ENCODE results near the gene DOCK3. TPM values are rescaled to one million over a fixed set of nuclear protein-coding genes. Genes with fewer than 3 reads are reported as not detected.

The DOCK3 gene
- total RNA-seq, 4 donors from 2014 or later: 2.1 to 8.6 (median 2.9) TPM

DNA sequence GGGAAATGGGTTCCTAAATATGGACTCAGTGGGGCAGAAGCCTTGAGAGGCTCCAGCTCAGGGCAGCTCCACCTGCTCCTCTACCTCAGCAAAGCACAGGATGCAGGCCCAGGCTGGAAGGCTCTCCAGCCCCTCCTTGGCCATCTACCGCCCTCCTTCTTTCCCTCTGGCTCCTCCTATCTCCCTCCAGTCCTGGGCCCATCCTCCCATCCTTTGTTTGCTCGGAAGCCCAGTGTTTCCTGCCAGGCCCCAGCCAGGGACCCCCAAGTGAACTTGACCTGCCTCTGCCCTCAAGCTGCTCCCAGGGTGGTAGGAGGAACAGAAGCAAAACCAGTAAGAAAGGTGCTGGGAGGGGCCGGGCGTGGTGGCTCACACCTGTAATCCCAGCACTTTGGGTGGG lies 37.7 kb upstream of the DOCK3 start:
- Histone ChIP-seq H3K4me1 (peaks cover 29% of the 10 kb centered on the region), H3K27me3 (no peaks in the 10 kb centered on the region), H3K4me3 (no peak overlapping the region), H3K9me3 (no peaks in the 10 kb centered on the region), H3K27ac (no peak overlapping the region), H3K36me3 (peaks cover 23% of the 10 kb centered on the region)
- 85% methylated on average over 4 of the region's 4 CpGs for WGBS
- no peak for DNase-seq (ENCODE audit: low spot score in 2 of 2)
- TF ChIP-seq POLR2A (IDR thresholded peaks at IDR 0.05) (no peak), POLR2AphosphoS5 (IDR thresholded peaks at IDR 0.05) (no peak), EP300 (IDR thresholded peaks at IDR 0.05) (no peak)
- TF ChIP-seq, protein P1, sequence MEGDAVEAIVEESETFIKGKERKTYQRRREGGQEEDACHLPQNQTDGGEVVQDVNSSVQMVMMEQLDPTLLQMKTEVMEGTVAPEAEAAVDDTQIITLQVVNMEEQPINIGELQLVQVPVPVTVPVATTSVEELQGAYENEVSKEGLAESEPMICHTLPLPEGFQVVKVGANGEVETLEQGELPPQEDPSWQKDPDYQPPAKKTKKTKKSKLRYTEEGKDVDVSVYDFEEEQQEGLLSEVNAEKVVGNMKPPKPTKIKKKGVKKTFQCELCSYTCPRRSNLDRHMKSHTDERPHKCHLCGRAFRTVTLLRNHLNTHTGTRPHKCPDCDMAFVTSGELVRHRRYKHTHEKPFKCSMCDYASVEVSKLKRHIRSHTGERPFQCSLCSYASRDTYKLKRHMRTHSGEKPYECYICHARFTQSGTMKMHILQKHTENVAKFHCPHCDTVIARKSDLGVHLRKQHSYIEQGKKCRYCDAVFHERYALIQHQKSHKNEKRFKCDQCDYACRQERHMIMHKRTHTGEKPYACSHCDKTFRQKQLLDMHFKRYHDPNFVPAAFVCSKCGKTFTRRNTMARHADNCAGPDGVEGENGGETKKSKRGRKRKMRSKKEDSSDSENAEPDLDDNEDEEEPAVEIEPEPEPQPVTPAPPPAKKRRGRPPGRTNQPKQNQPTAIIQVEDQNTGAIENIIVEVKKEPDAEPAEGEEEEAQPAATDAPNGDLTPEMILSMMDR (IDR thresholded peaks at IDR 0.05): no peak

DNA sequence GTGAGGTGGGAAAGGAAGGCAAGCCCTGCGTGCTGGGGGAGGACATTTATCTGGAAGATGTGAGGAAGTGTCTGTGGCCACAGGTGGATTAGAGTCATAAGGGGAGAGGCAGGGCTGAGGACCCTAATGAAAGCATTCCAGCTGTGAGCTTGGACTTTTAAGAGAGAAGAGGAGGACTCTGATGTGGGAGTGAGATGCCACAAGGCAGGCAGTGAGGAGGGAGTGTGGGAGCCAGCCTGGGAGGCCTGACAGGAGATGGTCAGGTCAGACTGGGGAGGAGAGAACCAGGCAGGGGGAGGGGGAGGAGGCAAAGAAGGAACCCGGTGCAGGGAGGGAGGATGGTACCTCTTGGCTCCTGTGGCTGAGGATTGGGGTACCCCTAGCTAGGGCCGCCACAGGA lies 36.8 kb upstream of the DOCK3 start:
- Histone ChIP-seq H3K27me3 (no peaks in the 10 kb centered on the region), H3K36me3 (peaks cover 32% of the 10 kb centered on the region), H3K4me1 (peaks cover 20% of the 10 kb centered on the region), H3K9me3 (no peaks in the 10 kb centered on the region), H3K27ac (no peak overlapping the region), H3K4me3 (no peak overlapping the region)
- TF ChIP-seq, protein P1 (IDR thresholded peaks at IDR 0.05): no peak
- TF ChIP-seq POLR2AphosphoS5 (IDR thresholded peaks at IDR 0.05) (no peak), POLR2A (IDR thresholded peaks at IDR 0.05) (no peak), EP300 (IDR thresholded peaks at IDR 0.05) (no peak)
- WGBS: 70% methylated on average over 3 of the region's 3 CpGs
- no peak for DNase-seq (ENCODE audit: low spot score in 2 of 2)

DNA sequence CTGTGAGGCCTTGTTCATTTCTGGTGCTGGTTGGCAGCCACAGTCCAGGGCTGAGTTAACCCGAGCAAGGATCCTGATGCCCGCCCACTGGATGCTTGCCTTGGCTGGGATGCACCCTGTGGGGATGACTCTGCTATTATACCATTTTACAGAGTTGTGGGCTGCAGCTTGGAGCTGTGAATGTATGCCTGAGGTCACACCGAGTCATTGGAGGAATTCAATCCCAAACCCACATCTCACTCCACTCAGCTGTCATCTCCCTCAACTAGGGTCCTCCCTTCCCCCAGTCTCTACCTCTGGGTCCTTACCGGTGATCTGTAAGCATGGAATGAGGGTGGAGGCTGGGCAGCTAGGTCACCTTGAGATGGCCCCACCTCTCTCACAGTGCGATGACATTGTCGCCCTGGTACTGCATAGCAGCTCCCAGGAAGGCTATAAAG lies 35.7 kb upstream of the DOCK3 start:
- WGBS: 80% methylated on average over 5 of the region's 6 CpGs
- Histone ChIP-seq H3K27me3 (no peaks in the 10 kb centered on the region), H3K9me3 (no peaks in the 10 kb centered on the region), H3K4me3 (no peak overlapping the region), H3K27ac (no peak overlapping the region), H3K4me1 (peaks cover 15% of the 10 kb centered on the region), H3K36me3 (peaks cover 44% of the 10 kb centered on the region)
- TF ChIP-seq POLR2AphosphoS5 (IDR thresholded peaks at IDR 0.05): no peak
- TF ChIP-seq, protein P1 (IDR thresholded peaks at IDR 0.05): no peak
- TF ChIP-seq EP300 (IDR thresholded peaks at IDR 0.05): no peak
- TF ChIP-seq POLR2A (IDR thresholded peaks at IDR 0.05): no peak
- no peak for DNase-seq (ENCODE audit: low spot score in 2 of 2)

DNA sequence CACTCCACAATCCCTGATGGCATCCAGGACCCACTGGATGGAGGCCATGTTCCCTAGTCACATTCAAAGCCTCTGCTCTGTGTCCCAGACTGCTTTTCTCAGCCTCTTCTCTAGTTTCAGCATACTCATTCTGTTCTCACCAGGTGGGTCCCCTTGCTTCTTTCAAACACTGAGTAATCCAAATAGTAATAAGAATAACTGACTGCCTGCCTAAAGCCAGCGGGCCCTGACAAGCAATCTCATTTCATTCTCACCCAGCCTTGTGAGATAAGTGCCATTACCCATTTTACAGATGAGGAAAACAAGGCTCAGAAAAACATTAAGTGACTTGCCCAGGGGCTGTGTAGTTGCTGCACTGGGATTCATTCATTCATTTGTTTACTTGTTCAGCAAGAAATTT lies 32.3 kb upstream of the DOCK3 start:
- Histone ChIP-seq H3K27me3 (no peaks in the 10 kb centered on the region), H3K27ac (no peak overlapping the region), H3K9me3 (no peaks in the 10 kb centered on the region), H3K4me1 (peaks cover 8% of the 10 kb centered on the region), H3K4me3 (no peak overlapping the region), H3K36me3 (peaks cover 77% of the 10 kb centered on the region)
- DNase-seq (ENCODE audit: low spot score in 2 of 2): no peak
- 96% methylated on average over 1 of the region's 1 CpG for WGBS
- TF ChIP-seq POLR2A (IDR thresholded peaks at IDR 0.05): no peak
- TF ChIP-seq EP300 (IDR thresholded peaks at IDR 0.05): no peak
- TF ChIP-seq POLR2AphosphoS5 (IDR thresholded peaks at IDR 0.05): no peak
- TF ChIP-seq, protein P1 (IDR thresholded peaks at IDR 0.05): no peak

DNA sequence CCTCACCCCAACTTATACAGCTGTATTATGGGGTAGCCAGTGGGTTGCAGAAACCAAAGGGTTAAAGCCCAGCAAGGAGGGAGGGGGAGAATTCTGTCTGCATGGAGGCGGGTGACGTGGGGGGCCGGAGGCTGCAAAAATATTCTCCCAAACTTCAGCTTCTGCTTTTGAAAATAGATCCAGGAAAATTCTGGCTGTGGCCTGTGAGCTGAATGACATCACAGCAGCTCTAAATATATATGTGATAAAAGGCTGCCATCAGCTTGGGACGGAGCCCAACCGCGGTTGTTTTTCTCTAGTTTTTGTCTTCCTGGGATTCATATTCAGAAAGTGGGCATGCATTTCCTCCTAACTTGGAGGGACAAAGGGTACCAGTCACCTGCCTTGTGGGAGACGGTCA lies 30.2 kb upstream of the DOCK3 start:
- DNase-seq (ENCODE audit: low spot score in 2 of 2): no peak

More for the DNA sequence above, 30.2 kb upstream of the DOCK3 start:
- Histone ChIP-seq H3K9me3 (no peaks in the 10 kb centered on the region), H3K4me3 (no peak overlapping the region), H3K27me3 (no peaks in the 10 kb centered on the region), H3K36me3 (peaks cover 91% of the 10 kb centered on the region), H3K27ac (no peak overlapping the region), H3K4me1 (no peaks in the 10 kb centered on the region)
- TF ChIP-seq POLR2A (IDR thresholded peaks at IDR 0.05): no peak
- TF ChIP-seq, protein P1 (IDR thresholded peaks at IDR 0.05): no peak
- no peak for TF ChIP-seq EP300 (IDR thresholded peaks at IDR 0.05)
- no peak for TF ChIP-seq POLR2AphosphoS5 (IDR thresholded peaks at IDR 0.05)
- WGBS: 73% methylated on average over 7 of the region's 7 CpGs
